Measurements from ENCODE around the gene DNAJB8. TPM values are rescaled to one million over a fixed set of nuclear protein-coding genes. Genes with fewer than 3 reads are reported as not detected.
A peak's percentile ranks its signal among the peaks of the same experiment; 100 is the strongest.

Gene DNAJB8
- total and polyA plus RNA-seq, 2 experiments from 2014 or later = not detected

DNA sequence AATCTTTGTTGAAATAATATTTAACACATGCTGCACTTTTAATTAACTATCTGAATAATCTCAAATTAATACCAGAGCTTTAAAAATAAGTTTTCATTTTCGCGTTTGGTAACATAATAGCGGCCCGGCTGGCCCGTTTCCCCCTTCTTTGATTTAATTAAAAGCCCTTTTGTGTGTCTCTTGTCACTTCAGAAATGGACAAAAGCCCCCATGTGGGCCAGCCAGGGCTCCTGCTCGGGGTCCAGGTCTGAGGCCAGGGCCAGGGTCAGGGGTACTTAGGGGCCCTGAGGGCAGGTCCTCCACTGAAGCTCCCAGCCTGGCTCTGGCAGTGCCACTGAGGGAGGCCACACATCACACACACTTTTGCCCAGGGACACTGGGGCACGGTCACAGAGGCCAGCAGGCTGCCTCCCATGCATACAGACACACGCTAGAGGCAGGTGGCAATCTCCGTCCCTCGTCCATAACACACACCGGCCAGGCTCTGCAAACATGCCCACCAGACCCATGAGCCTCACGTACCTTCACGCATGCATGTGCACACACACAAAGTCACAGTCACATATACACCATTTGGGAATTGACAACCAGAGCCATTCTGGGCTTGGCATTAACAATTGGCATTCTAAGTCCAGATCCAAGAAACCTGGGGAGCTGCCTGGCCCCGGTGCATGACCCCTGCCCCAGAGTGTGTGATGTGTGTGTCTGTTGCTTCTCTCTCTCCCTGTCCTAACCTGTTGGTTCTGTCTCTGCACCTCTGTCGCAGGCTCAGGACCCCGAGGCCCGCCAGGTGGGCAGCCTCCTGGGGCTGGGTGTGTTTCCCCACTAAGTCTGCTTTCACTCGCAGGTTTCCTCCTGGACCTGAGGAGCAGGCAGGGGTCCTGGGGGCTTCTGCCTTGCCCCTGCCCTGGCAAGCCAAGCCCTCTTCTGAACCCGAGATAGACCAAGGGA lies 38.5 kb downstream of the DNAJB8 start:
- DNase-seq (ENCODE audit: low read depth in 1 of 2, low spot score in 1 of 2) = no peak
- Histone ChIP-seq H3K27ac (no peak overlapping the region), H3K9me3 (ENCODE audit: low read depth) (no peaks in the 10 kb centered on the region), H3K36me3 (no peaks in the 10 kb centered on the region), H3K4me1 (ENCODE audit: low read depth) (peaks cover 3% of the 10 kb centered on the region), H3K4me3 (no peak overlapping the region), H3K27me3 (peaks cover 61% of the 10 kb centered on the region)
- TF ChIP-seq, protein P1, sequence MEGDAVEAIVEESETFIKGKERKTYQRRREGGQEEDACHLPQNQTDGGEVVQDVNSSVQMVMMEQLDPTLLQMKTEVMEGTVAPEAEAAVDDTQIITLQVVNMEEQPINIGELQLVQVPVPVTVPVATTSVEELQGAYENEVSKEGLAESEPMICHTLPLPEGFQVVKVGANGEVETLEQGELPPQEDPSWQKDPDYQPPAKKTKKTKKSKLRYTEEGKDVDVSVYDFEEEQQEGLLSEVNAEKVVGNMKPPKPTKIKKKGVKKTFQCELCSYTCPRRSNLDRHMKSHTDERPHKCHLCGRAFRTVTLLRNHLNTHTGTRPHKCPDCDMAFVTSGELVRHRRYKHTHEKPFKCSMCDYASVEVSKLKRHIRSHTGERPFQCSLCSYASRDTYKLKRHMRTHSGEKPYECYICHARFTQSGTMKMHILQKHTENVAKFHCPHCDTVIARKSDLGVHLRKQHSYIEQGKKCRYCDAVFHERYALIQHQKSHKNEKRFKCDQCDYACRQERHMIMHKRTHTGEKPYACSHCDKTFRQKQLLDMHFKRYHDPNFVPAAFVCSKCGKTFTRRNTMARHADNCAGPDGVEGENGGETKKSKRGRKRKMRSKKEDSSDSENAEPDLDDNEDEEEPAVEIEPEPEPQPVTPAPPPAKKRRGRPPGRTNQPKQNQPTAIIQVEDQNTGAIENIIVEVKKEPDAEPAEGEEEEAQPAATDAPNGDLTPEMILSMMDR (IDR thresholded peaks at IDR 0.05; ENCODE audit: low read depth, low read length) = no peak

DNA sequence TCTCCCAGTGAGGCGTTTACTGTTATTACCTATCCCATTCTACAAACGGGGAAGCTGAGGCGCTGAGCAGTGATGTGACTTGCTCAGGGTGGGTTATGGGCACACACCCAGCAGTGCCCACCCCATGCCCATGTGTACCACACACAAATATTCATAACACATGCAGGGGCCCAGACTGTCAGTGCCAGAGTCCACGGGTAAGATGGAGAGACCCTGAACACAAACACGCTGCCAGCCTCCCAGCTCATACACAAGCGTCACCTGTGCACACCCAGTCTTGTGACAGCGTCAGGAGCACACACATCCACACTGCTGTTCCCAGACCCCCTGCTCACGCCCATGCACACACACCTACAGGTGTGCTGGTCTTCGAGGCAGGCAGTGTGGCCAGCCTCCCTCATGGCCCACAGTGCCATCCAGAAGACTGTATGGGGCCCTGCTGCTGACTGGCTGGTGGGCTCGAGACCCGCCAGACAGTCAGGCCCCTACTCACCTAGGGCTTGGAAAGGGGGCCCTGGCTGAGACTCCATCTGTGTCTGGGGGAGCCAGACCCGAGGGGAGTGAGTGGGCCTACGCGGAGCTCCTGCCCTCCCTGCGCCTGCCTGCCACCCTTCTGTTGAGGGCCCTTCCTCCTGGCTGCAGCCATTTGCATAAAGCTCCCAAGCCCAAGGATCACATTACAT lies 39.4 kb downstream of the DNAJB8 start:
- peaks cover 3% of the 10 kb centered on the region for H3K4me1 ChIP-seq (ENCODE audit: low read depth)
- no peak overlapping the region for H3K27ac ChIP-seq
- TF ChIP-seq, protein P1 (IDR thresholded peaks at IDR 0.05; ENCODE audit: low read depth, low read length) = no peak
- no peaks in the 10 kb centered on the region for H3K9me3 ChIP-seq (ENCODE audit: low read depth)
- H3K4me3 ChIP-seq = no peak overlapping the region
- peaks cover 53% of the 10 kb centered on the region for H3K27me3 ChIP-seq
- no peaks in the 10 kb centered on the region for H3K36me3 ChIP-seq
- no peak for DNase-seq (ENCODE audit: low read depth in 1 of 2, low spot score in 1 of 2)

DNA sequence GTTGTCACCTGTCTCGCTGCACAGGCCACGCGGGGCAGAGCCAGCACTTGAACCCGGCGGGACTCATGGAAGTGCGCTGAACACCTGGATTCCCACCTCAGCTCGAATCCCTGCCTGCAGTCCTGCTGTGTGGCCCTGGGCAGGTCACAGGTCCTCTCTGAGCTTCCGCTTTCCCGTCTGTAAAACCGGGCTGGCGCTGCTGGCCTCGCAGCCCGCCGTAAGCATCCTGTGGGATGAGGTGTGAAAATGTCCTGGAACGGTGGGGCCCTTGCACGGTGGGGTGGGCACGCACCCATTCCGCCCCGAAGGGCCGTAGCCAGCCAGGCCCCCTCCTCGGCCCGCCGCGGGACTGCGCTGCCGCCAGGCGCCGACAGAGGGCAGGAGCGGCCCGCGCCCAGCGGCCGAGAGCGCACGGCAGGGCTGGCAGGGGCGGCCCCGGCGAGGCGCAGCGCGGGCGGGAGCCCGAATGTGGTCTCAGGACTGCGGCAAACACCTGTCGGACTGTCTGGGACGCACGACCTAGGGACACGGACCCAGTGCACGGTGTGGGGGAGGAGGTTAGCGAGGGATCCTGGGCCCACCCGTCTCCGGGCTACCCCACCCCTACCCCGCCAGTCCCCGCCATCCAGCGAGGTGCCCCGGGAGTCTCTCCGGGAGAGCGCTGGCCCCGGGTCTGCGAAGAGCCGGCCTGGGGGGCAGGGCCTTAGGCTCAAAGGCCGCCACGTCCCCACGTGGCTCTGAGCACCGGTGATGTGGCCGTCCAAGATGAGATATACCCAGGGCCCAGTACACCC lies 40.4 kb downstream of the DNAJB8 start:
- H3K4me3 ChIP-seq = peak overlapping the region; percentile 16

GRCh38 chr3:128425846-128426127 lies 40.9 kb downstream of the DNAJB8 start:
- Histone ChIP-seq H3K9me3 (ENCODE audit: low read depth) (no peaks in the 10 kb centered on the region), H3K4me3 (no peak overlapping the region), H3K27ac (no peak overlapping the region), H3K27me3 (peaks cover 37% of the 10 kb centered on the region), H3K36me3 (no peaks in the 10 kb centered on the region), H3K4me1 (ENCODE audit: low read depth) (peaks cover 9% of the 10 kb centered on the region)
- TF ChIP-seq, protein P1 (IDR thresholded peaks at IDR 0.05; ENCODE audit: low read depth, low read length) = no peak
- DNase-seq (ENCODE audit: low read depth in 1 of 2, low spot score in 1 of 2) = no peak

More for the DNA sequence above, 40.4 kb downstream of the DNAJB8 start:
- no peak overlapping the region for H3K27ac ChIP-seq
- H3K9me3 ChIP-seq (ENCODE audit: low read depth) = no peaks in the 10 kb centered on the region
- TF ChIP-seq, protein P1 (IDR thresholded peaks at IDR 0.05; ENCODE audit: low read depth, low read length) = peak; percentile 65
- no peaks in the 10 kb centered on the region for H3K36me3 ChIP-seq
- H3K4me1 ChIP-seq (ENCODE audit: low read depth) = peaks cover 5% of the 10 kb centered on the region
- H3K27me3 ChIP-seq = peaks cover 43% of the 10 kb centered on the region
- peak; percentile 37 to 76 for DNase-seq (ENCODE audit: low read depth in 1 of 2, low spot score in 1 of 2)

- TF ChIP-seq, protein P1 (IDR thresholded peaks at IDR 0.05; ENCODE audit: low read depth, low read length) = no peak
- no peak overlapping the region for H3K27ac ChIP-seq
- H3K27me3 ChIP-seq = peaks cover 32% of the 10 kb centered on the region
- peaks cover 9% of the 10 kb centered on the region for H3K4me1 ChIP-seq (ENCODE audit: low read depth)
- DNase-seq (ENCODE audit: low read depth in 1 of 2, low spot score in 1 of 2) = no peak
- no peaks in the 10 kb centered on the region for H3K9me3 ChIP-seq (ENCODE audit: low read depth)
- H3K36me3 ChIP-seq = no peaks in the 10 kb centered on the region
- H3K4me3 ChIP-seq = no peak overlapping the region
Measured at GRCh38 chr3:128425142-128425845, 41.4 kb downstream of the DNAJB8 start.

Data from cardiac muscle cell (in vitro differentiated cells and primary cell).